Right lobe of liver (tissue), 6 donors: Measurements from ENCODE around the gene LRMDA. TPM values are rescaled to one million over a fixed set of nuclear protein-coding genes. Genes with fewer than 3 reads are reported as not detected.
"Not testable (repeated sequence)": the region's sequence is repeated elsewhere in the genome, so short reads cannot be mapped to it uniquely, and the experiment has no call there.

Experiments
- ATAC-seq, 4 donors: fragments of 200-7000 bp; cut with Tn5 transposase; one replicate each; pipeline ENCODE4 v1.9.1; 2020; ENCODE audit warnings: mild to moderate bottlenecking in 4 of 4, moderate library complexity in 4 of 4
- DNase-seq, 3 donors: peaks; one replicate each; pipeline ENCODE4 v3.0.0-alpha.2; 2020
- H3K27ac ChIP-seq, 3 donors: fragments of 200-600 bp; one replicate each; pipeline ENCODE4 v1.8.0; 2022
- H3K27me3 ChIP-seq, 2 donors: fragments of 200-600 bp; one replicate each; pipeline ENCODE4 v1.8.0; 2022
- H3K36me3 ChIP-seq, 4 donors: fragments of 200-600 bp; sonication (generic) in 1 of 4; one replicate each; pipeline versions ENCODE4 v1.5.1 to v1.8.0; 2017 to 2022; ENCODE audit warnings: control low read depth in 1 of 4
- H3K4me1 ChIP-seq, 4 donors: fragments of 200-600 bp; sonication (generic) in 1 of 4; one replicate each; pipeline versions ENCODE4 v1.5.1 to v1.8.0; 2017 to 2022; ENCODE audit warnings: control low read depth in 1 of 4
- H3K4me3 ChIP-seq, 3 donors: fragments of 200-600 bp; one replicate each; pipeline ENCODE4 v1.8.0; 2022
- H3K9me3 ChIP-seq, 4 donors: fragments of 200-600 bp; sonication (generic) in 1 of 4; one replicate each; pipeline versions ENCODE4 v1.5.1 to v1.8.0; 2017 to 2022; ENCODE audit warnings: control low read depth in 1 of 4
- CTCF ChIP-seq, 4 donors: fragments of 200-600 bp in 3 of 4; fragments of 450-650 bp in 1 of 4; IDR thresholded peaks; one replicate each; pipeline versions ENCODE4 v1.5.1 to v1.8.0; 2016 to 2022; ENCODE audit warnings: antibody characterized with exemption in 4 of 4, mild to moderate bottlenecking in 2 of 4
- POLR2A ChIP-seq: fragments of 450-650 bp; IDR thresholded peaks from one replicate; pipeline ENCODE4 v1.6.1; 2017; ENCODE audit warnings: antibody characterized with exemption, mild to moderate bottlenecking
- WGBS: methylation state at CpG from one replicate; pipeline ENCODE4 v1.1.6; 2018; ENCODE audit warnings: low coverage, low lambda C conversion rate; ENCODE audit not compliant: insufficient coverage; ENCODE audit errors: missing lambda C conversion rate; 5-methylcytosine and 5-hydroxymethylcytosine counted together
- intact Hi-C, 2 donors: fragments of 100-400 bp; cut with DNase I; formaldehyde crosslinking; loops; one replicate each; pipeline versions ENCODE4 v1.11.2 to v1.14.1; 2022
- total RNA-seq, 6 experiments: library from RNA; depleted of rRNA in 2 of 6; stranded (reverse); fragments of >200 nt in 2 of 6; fragmentation: NEBNext Ultra II Directional in 3 of 6; extraction: Animal tissue kit (Norgen Biotek cat#: 25700) in 3 of 6; gene quantifications; one replicate each; pipeline versions ENCODE4 v1.1.0 to v1.2.4, GENCODE V29; 2016 to 2023
- donor health status: DM: no; HTN: yes; CAD: no.
- donor health status: DM: no; HTN: no; CAD: no.
- donor health status: DM: no; HTN: no; CAD: no.
- donor health status: DM: no; HTN: yes; CAD: no.
- donor health status: DM: no; HTN: yes; CAD: no.

Gene LRMDA
- total RNA-seq, 6 experiments from 2014 or later = 9.9 to 19.9 (median 16.3) TPM

GRCh38 chr10:75744261-75744660 lies 312.8 kb downstream of the LRMDA start:
- intact Hi-C loops = no loop called here
- Histone ChIP-seq H3K27me3 (no peaks in the 10 kb centered on the region), H3K9me3 (no peaks in the 10 kb centered on the region), H3K4me1 (peaks cover 0 to 22% (median 0%) of the 10 kb centered on the region in 4 donors), H3K36me3 (no peaks in the 10 kb centered on the region), H3K27ac (no peak overlapping the region), H3K4me3 (no peak overlapping the region)
- DNase-seq = no peak
- ATAC-seq = no peak
- TF ChIP-seq CTCF (IDR thresholded peaks at IDR 0.05) (no peak), POLR2A (no peak)

GRCh38 chr10:75746356-75746755 lies 314.9 kb downstream of the LRMDA start:
- Histone ChIP-seq H3K4me1 (peaks cover 0 to 22% (median 0%) of the 10 kb centered on the region in 4 donors), H3K9me3 (no peaks in the 10 kb centered on the region), H3K4me3 (no peak overlapping the region), H3K27me3 (no peaks in the 10 kb centered on the region), H3K36me3 (no peaks in the 10 kb centered on the region), H3K27ac (no peak overlapping the region)
- 38% methylated on average over 5 of the region's 5 CpGs for WGBS
- DNase-seq (no peak), ATAC-seq (peak; percentile 59 to 82 (median 62))
- no peak for TF ChIP-seq CTCF (IDR thresholded peaks at IDR 0.05)
- no peak for TF ChIP-seq POLR2A
- intact Hi-C loops = no loop called here

- not testable (repeated sequence) for ATAC-seq
Observed at GRCh38 chr10:75750093-75750875, 318.9 kb downstream of the LRMDA start.

GRCh38 chr10:75751232-75751631 lies 319.8 kb downstream of the LRMDA start:
- DNase-seq (no peak), ATAC-seq (no peak)
- no peak for TF ChIP-seq CTCF (IDR thresholded peaks at IDR 0.05)
- no peak for TF ChIP-seq POLR2A
- Histone ChIP-seq H3K27ac (no peak overlapping the region), H3K36me3 (no peaks in the 10 kb centered on the region), H3K27me3 (no peaks in the 10 kb centered on the region), H3K4me1 (peaks cover 0 to 25% (median 3%) of the 10 kb centered on the region in 4 donors), H3K4me3 (no peak overlapping the region), H3K9me3 (no peaks in the 10 kb centered on the region)
- WGBS = 96% methylated on average over 6 of the region's 6 CpGs
- intact Hi-C loops = no loop called here

More at GRCh38 chr10:75750093-75750875, 318.9 kb downstream of the LRMDA start:
- H3K4me1 ChIP-seq = peaks cover 0 to 20% (median 0%) of the 10 kb centered on the region in 4 donors
- H3K36me3 ChIP-seq, H3K4me3 ChIP-seq, intact Hi-C loops, H3K9me3 ChIP-seq, H3K27ac ChIP-seq, H3K27me3 ChIP-seq, DNase-seq: not testable (repeated sequence)
- 75% methylated on average over 5 of the region's 50 CpGs for WGBS

GRCh38 chr10:75753621-75754020 lies 322.2 kb downstream of the LRMDA start:
- no peaks in the 10 kb centered on the region for H3K27me3 ChIP-seq
- 80% methylated on average over 3 of the region's 3 CpGs for WGBS
- H3K4me3 ChIP-seq = no peak overlapping the region
- intact Hi-C loops = no loop called here
- H3K4me1 ChIP-seq = peaks cover 0 to 20% (median 3%) of the 10 kb centered on the region in 4 donors
- no peak for ATAC-seq
- H3K36me3 ChIP-seq = no peaks in the 10 kb centered on the region
- H3K9me3 ChIP-seq = no peaks in the 10 kb centered on the region
- no peak for DNase-seq
- H3K27ac ChIP-seq = no peak overlapping the region
- no peak for TF ChIP-seq POLR2A
- TF ChIP-seq CTCF (IDR thresholded peaks at IDR 0.05) = no peak
